ENCODE data around the gene UNC13B.

The UNC13B gene

GRCh38 chr9:35424356-35425352 is 262.8 kb downstream of the UNC13B start:
- Histone ChIP-seq H3K4me3 (ENCODE audit: low read depth in 1 of 2, low read length in 1 of 2) (no peak overlapping the region), H3K4me1 (ENCODE audit: control insufficient read depth in 1 of 2, insufficient read depth in 1 of 2, low read depth in 1 of 2, low read length in 1 of 2) (no peaks in the 10 kb centered on the region)

GRCh38 chr9:35426627-35427026 is 264.8 kb downstream of the UNC13B start:
- Histone ChIP-seq H3K4me1 (ENCODE audit: control insufficient read depth in 1 of 2, insufficient read depth in 1 of 2, low read depth in 1 of 2, low read length in 1 of 2) (no peaks in the 10 kb centered on the region), H3K9me3 (no peaks in the 10 kb centered on the region), H3K27ac (no peak overlapping the region), H3K36me3 (no peaks in the 10 kb centered on the region), H3K4me3 (ENCODE audit: low read depth in 1 of 2, low read length in 1 of 2) (no peak overlapping the region), H3K27me3 (no peaks in the 10 kb centered on the region)
- no peak for TF ChIP-seq CTCF (IDR thresholded peaks at IDR 0.05)

More at GRCh38 chr9:35424356-35425352, 262.8 kb downstream of the UNC13B start:
- Histone ChIP-seq H3K9me3 (no peaks in the 10 kb centered on the region), H3K27ac (no peak overlapping the region), H3K36me3 (no peaks in the 10 kb centered on the region), H3K27me3 (no peaks in the 10 kb centered on the region)
- no peak for TF ChIP-seq CTCF (IDR thresholded peaks at IDR 0.05)

GRCh38 chr9:35431467-35431866 is 269.7 kb downstream of the UNC13B start:
- no peak for TF ChIP-seq CTCF (IDR thresholded peaks at IDR 0.05)
- H3K9me3 ChIP-seq, result no peaks in the 10 kb centered on the region
- H3K4me3 ChIP-seq (ENCODE audit: low read depth in 1 of 2, low read length in 1 of 2), result no peak overlapping the region
- H3K36me3 ChIP-seq, result no peaks in the 10 kb centered on the region
- no peak overlapping the region for H3K27ac ChIP-seq
- no peaks in the 10 kb centered on the region for H3K4me1 ChIP-seq (ENCODE audit: control insufficient read depth in 1 of 2, insufficient read depth in 1 of 2, low read depth in 1 of 2, low read length in 1 of 2)
- no peaks in the 10 kb centered on the region for H3K27me3 ChIP-seq

GRCh38 chr9:35432076-35432475 is 270.3 kb downstream of the UNC13B start:
- TF ChIP-seq CTCF (IDR thresholded peaks at IDR 0.05), result no peak
- Histone ChIP-seq H3K27me3 (no peaks in the 10 kb centered on the region), H3K36me3 (no peaks in the 10 kb centered on the region), H3K4me1 (ENCODE audit: control insufficient read depth in 1 of 2, insufficient read depth in 1 of 2, low read depth in 1 of 2, low read length in 1 of 2) (no peaks in the 10 kb centered on the region), H3K27ac (no peak overlapping the region), H3K4me3 (ENCODE audit: low read depth in 1 of 2, low read length in 1 of 2) (no peak overlapping the region), H3K9me3 (no peaks in the 10 kb centered on the region)

GRCh38 chr9:35436933-35437332 is 275.1 kb downstream of the UNC13B start:
- Histone ChIP-seq H3K27me3 (no peaks in the 10 kb centered on the region), H3K9me3 (no peaks in the 10 kb centered on the region), H3K4me3 (ENCODE audit: low read depth in 1 of 2, low read length in 1 of 2) (no peak overlapping the region), H3K36me3 (no peaks in the 10 kb centered on the region), H3K27ac (no peak overlapping the region), H3K4me1 (ENCODE audit: control insufficient read depth in 1 of 2, insufficient read depth in 1 of 2, low read depth in 1 of 2, low read length in 1 of 2) (no peaks in the 10 kb centered on the region)
- no peak for TF ChIP-seq CTCF (IDR thresholded peaks at IDR 0.05)
